HEK293 (cell line): ENCODE measurements around the gene TCF7L2.

Experiments
- CTCF ChIA-PET: fragments of 350-600 bp; formaldehyde crosslinking; extraction: SDS; loops from one replicate; lab custom pipeline; 2021; ENCODE audit warnings: antibody characterized with exemption; lab: Yijun Ruan, JAX
- POLR2A ChIA-PET: fragments of 300-600 bp; formaldehyde crosslinking; extraction: SDS; loops from one replicate; lab custom pipeline; 2020; ENCODE audit warnings: antibody characterized with exemption, inconsistent platforms; lab: Yijun Ruan, JAX
- H3K27ac ChIP-seq: fragments of 200-500 bp; sonication (Bioruptor generic); 2 replicates; pipeline ENCODE4 v1.5.1; 2014; ENCODE audit warnings: low read depth, low read length, control low read depth, inconsistent platforms; ENCODE audit errors: extremely low read depth
- H3K36me3 ChIP-seq, 2 experiments: fragments of 200-500 bp in 1 of 2; sonication (Bioruptor generic) in 1 of 2; 1 replicate in 1 of 2; 2 replicates in 1 of 2; pipeline ENCODE4 v1.5.1; 2014 to 2017; ENCODE audit warnings: inconsistent platforms in 2 of 2, low read length in 2 of 2; ENCODE audit not compliant: control insufficient read depth in 2 of 2, insufficient read depth in 1 of 2
- H3K4me1 ChIP-seq: fragments of 200-500 bp; sonication (Bioruptor generic); 2 replicates; pipeline ENCODE4 v1.5.1; 2014; ENCODE audit warnings: mild to moderate bottlenecking, low read length, inconsistent platforms; ENCODE audit not compliant: control insufficient read depth, insufficient read depth
- H3K4me3 ChIP-seq: 2 replicates; pipeline ENCODE4 v1.5.1; 2011; ENCODE audit warnings: low read depth, mild to moderate bottlenecking, control low read depth, low read length, moderate library complexity
- H3K9me3 ChIP-seq: fragments of 200-500 bp; sonication (Bioruptor generic); 2 replicates; pipeline ENCODE4 v1.5.1; 2014; ENCODE audit warnings: low read depth, low read length, inconsistent platforms; ENCODE audit not compliant: control insufficient read depth, insufficient read depth
- BCL11A ChIP-seq: fragments of 450-650 bp; formaldehyde crosslinking; IDR thresholded peaks from 2 replicates; pipeline ENCODE4 v1.5.1; 2016; ENCODE audit warnings: low read depth, missing biosample characterization, missing genetic modification characterization
- BCL11B ChIP-seq: fragments of 450-650 bp; formaldehyde crosslinking; IDR thresholded peaks from 2 replicates; pipeline ENCODE4 v1.5.1; 2016; ENCODE audit warnings: low read depth, missing biosample characterization, missing genetic modification characterization
- ELK4 ChIP-seq: IDR thresholded peaks from 2 replicates; pipeline ENCODE4 v1.6.1; 2011; ENCODE audit warnings: mild to moderate bottlenecking, low read depth, low read length, borderline replicate concordance
- GLI2 ChIP-seq: fragments of 450-650 bp; formaldehyde crosslinking; IDR thresholded peaks from 2 replicates; pipeline ENCODE4; 2017; ENCODE audit warnings: missing biosample characterization, missing genetic modification characterization, low read depth, borderline replicate concordance
- GLIS2 ChIP-seq: fragments of 450-650 bp; formaldehyde crosslinking; IDR thresholded peaks from 2 replicates; pipeline ENCODE4 v1.5.1; 2016; ENCODE audit warnings: missing biosample characterization, missing genetic modification characterization
- ZBTB26 ChIP-seq: fragments of 450-650 bp; formaldehyde crosslinking; optimal IDR thresholded peaks from 2 replicates; pipeline ENCODE3; 2016; ENCODE audit warnings: missing biosample characterization, mild to moderate bottlenecking, missing genetic modification characterization
- ZBTB44 ChIP-seq: fragments of 450-650 bp; IDR thresholded peaks from 2 replicates; pipeline ENCODE4 v1.5.1; 2018; ENCODE audit warnings: missing biosample characterization, mild to moderate bottlenecking, missing genetic modification characterization
- ZFP37 ChIP-seq: fragments of 450-650 bp; formaldehyde crosslinking; IDR thresholded peaks from 2 replicates; pipeline ENCODE4 v1.5.1; 2016; ENCODE audit warnings: missing biosample characterization, missing genetic modification characterization
- ZFP69B ChIP-seq: fragments of 450-650 bp; formaldehyde crosslinking; IDR thresholded peaks from 2 replicates; pipeline ENCODE4 v1.5.1; 2016; ENCODE audit warnings: missing biosample characterization, missing genetic modification characterization
- ZNF132 ChIP-seq: fragments of 450-650 bp; formaldehyde crosslinking; IDR thresholded peaks from 2 replicates; pipeline ENCODE4 v1.5.1; 2017; ENCODE audit warnings: missing biosample characterization, missing genetic modification characterization, borderline replicate concordance
- ZNF16 ChIP-seq: fragments of 450-650 bp; formaldehyde crosslinking; IDR thresholded peaks from 2 replicates; pipeline ENCODE4 v1.5.1; 2016; ENCODE audit warnings: low read depth, missing biosample characterization, missing genetic modification characterization
- ZNF19 ChIP-seq: fragments of 450-650 bp; formaldehyde crosslinking; IDR thresholded peaks from 2 replicates; pipeline ENCODE4; 2016; ENCODE audit warnings: missing biosample characterization, missing genetic modification characterization, low read depth
- ZNF266 ChIP-seq: fragments of 450-650 bp; formaldehyde crosslinking; IDR thresholded peaks from 2 replicates; pipeline ENCODE4 v1.5.1; 2016; ENCODE audit warnings: missing biosample characterization, missing genetic modification characterization, low read depth
- ZNF302 ChIP-seq: fragments of 450-650 bp; formaldehyde crosslinking; IDR thresholded peaks from 2 replicates; pipeline ENCODE4 v1.5.1; 2016; ENCODE audit warnings: missing biosample characterization, missing genetic modification characterization, low read depth
- ZNF335 ChIP-seq: fragments of 450-650 bp; formaldehyde crosslinking; conservative IDR thresholded peaks from 2 replicates; pipeline ENCODE4 v1.5.1; 2016; ENCODE audit warnings: missing biosample characterization, missing genetic modification characterization
- ZNF416 ChIP-seq: fragments of 450-650 bp; formaldehyde crosslinking; IDR thresholded peaks from 2 replicates; pipeline ENCODE4 v1.5.1; 2016; ENCODE audit warnings: missing biosample characterization, missing genetic modification characterization
- ZNF423 ChIP-seq: fragments of 450-650 bp; formaldehyde crosslinking; IDR thresholded peaks from 2 replicates; pipeline ENCODE4 v1.5.1; 2016; ENCODE audit warnings: missing biosample characterization, missing genetic modification characterization
- ZNF560 ChIP-seq: fragments of 450-650 bp; formaldehyde crosslinking; IDR thresholded peaks from 2 replicates; pipeline ENCODE4 v1.5.1; 2017; ENCODE audit warnings: missing biosample characterization, missing genetic modification characterization, borderline replicate concordance
- ZNF585B ChIP-seq: fragments of 450-650 bp; formaldehyde crosslinking; IDR thresholded peaks from 2 replicates; pipeline ENCODE4 v1.5.1; 2016; ENCODE audit warnings: missing biosample characterization, missing genetic modification characterization
- ZNF600 ChIP-seq: fragments of 450-650 bp; formaldehyde crosslinking; IDR thresholded peaks from 2 replicates; pipeline ENCODE4 v1.5.1; 2016; ENCODE audit warnings: missing biosample characterization, missing genetic modification characterization
- ZNF677 ChIP-seq: fragments of 450-650 bp; IDR thresholded peaks from 2 replicates; pipeline ENCODE4 v1.5.0; 2018; ENCODE audit warnings: missing biosample characterization, mild to moderate bottlenecking, missing genetic modification characterization, moderate library complexity
- ZNF768 ChIP-seq: fragments of 450-650 bp; formaldehyde crosslinking; IDR thresholded peaks from 2 replicates; pipeline ENCODE4 v1.5.1; 2018; ENCODE audit warnings: missing biosample characterization, mild to moderate bottlenecking, missing genetic modification characterization
- TF ChIP-seq, protein P1 (sequence below): fragments of 450-650 bp; formaldehyde crosslinking; IDR thresholded peaks from 2 replicates; pipeline ENCODE4 v1.5.1; 2016; ENCODE audit warnings: missing biosample characterization, missing genetic modification characterization
- TF ChIP-seq, protein P2 (sequence below): fragments of 450-650 bp; formaldehyde crosslinking; IDR thresholded peaks from 2 replicates; pipeline ENCODE4 v1.5.1; 2016; ENCODE audit warnings: missing biosample characterization, missing genetic modification characterization, borderline replicate concordance

The TCF7L2 gene

GRCh38 chr10:112951359-112952281, 1.6 kb downstream of the TCF7L2 start (continued):
- peak; percentile 65 for TF ChIP-seq ZNF600 (tag by site-specific recombination)
- TF ChIP-seq ELK4, result no peak
- peak; percentile 73 for TF ChIP-seq ZFP69B (tag by site-specific recombination)
- no peak for TF ChIP-seq ZNF560 (tag by site-specific recombination)
- TF ChIP-seq ZNF302, result no peak
- TF ChIP-seq ZNF16 (tag by site-specific recombination), result no peak
- TF ChIP-seq ZNF677 (tag by site-specific recombination), result no peak
- TF ChIP-seq ZNF768, result no peak
- TF ChIP-seq ZNF132 (tag by site-specific recombination), result no peak

DNA sequence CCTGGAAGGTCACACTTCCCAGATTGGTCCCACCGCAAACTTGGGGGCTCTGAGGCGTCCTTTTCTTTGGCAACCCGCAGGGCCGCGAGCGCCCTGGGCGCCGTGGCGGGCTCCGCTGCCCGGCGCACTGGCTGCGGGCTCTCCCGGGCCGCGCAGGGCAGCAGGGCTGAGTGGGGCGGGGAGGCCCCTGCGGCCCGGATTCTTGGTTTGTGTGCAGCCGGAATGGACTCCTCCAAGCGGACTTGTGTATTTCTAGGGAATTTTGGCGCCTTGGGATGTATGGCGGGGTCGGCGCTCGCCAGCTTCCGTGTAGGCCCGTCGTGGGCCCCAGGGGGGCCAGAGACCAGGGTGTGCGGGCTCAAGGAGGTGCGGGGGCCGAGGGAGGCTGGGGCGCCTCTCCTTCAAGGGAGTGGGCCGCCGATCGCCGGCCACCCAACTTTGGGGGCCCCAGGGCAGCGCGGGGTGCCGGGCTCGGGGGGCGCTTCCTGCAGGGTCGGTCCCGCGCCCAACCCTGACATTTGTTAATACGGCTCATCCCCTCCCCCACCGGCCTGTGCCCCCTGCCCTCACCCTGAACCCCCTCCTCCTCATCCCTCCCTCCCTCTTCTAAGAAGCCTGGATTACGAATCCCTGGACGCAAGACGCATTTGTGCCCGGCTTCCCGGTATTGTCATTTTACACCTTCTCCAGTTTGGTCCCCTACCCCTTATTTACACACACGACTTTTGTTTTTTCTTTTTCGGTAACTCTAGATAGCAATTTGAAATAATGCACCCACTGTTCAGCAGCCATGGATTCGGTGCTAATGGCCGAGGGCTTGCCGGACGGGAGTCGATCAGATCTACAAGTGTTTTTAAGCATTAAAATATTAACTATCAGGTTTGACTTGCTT, 2.5 kb downstream of the TCF7L2 start:
- CTCF ChIA-PET, result interaction anchor here (0.9 kb wide), 1 partner anchor 25 kb away, joined by 5 read pairs; no protein-coding TSS in a partner anchor
- H3K4me3 ChIP-seq, result peak overlapping the region; percentile 69
- POLR2A ChIA-PET, result interaction anchor here (0.5 kb wide), 1 partner anchor 165 kb away, joined by 5 read pairs; no protein-coding TSS in a partner anchor
- peak overlapping the region; percentile 100 for H3K27ac ChIP-seq
- no peaks in the 10 kb centered on the region for H3K9me3 ChIP-seq
- peaks cover 28% of the 10 kb centered on the region for H3K4me1 ChIP-seq
- no peaks in the 10 kb centered on the region for H3K36me3 ChIP-seq
- TF ChIP-seq ZNF416 (tag by site-specific recombination), result no peak
- no peak for TF ChIP-seq ZNF423 (tag by site-specific recombination)
- TF ChIP-seq ZNF19 (tag by site-specific recombination), result no peak
- TF ChIP-seq ZFP37 (tag by site-specific recombination), result no peak
- TF ChIP-seq, protein P1, sequence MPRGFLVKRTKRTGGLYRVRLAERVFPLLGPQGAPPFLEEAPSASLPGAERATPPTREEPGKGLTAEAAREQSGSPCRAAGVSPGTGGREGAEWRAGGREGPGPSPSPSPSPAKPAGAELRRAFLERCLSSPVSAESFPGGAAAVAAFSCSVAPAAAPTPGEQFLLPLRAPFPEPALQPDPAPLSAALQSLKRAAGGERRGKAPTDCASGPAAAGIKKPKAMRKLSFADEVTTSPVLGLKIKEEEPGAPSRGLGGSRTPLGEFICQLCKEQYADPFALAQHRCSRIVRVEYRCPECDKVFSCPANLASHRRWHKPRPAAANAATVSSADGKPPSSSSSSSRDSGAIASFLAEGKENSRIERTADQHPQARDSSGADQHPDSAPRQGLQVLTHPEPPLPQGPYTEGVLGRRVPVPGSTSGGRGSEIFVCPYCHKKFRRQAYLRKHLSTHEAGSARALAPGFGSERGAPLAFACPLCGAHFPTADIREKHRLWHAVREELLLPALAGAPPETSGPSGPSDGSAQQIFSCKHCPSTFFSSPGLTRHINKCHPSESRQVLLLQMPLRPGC (tag by site-specific recombination), result 0 out of 2 replicates have a peak, but pooled peaks have one; percentile 18
- peak; percentile 49 for TF ChIP-seq ZBTB26 (tag by site-specific recombination)
- no peak for TF ChIP-seq ZNF677 (tag by site-specific recombination)
- peak; percentile 61 for TF ChIP-seq ZNF335 (tag by site-specific recombination)
- TF ChIP-seq GLIS2 (tag by site-specific recombination), result peak; percentile 91
- TF ChIP-seq BCL11A (tag by site-specific recombination), result peak; percentile 12; the same call in 1 of the 2 replicates
- TF ChIP-seq, protein P2, sequence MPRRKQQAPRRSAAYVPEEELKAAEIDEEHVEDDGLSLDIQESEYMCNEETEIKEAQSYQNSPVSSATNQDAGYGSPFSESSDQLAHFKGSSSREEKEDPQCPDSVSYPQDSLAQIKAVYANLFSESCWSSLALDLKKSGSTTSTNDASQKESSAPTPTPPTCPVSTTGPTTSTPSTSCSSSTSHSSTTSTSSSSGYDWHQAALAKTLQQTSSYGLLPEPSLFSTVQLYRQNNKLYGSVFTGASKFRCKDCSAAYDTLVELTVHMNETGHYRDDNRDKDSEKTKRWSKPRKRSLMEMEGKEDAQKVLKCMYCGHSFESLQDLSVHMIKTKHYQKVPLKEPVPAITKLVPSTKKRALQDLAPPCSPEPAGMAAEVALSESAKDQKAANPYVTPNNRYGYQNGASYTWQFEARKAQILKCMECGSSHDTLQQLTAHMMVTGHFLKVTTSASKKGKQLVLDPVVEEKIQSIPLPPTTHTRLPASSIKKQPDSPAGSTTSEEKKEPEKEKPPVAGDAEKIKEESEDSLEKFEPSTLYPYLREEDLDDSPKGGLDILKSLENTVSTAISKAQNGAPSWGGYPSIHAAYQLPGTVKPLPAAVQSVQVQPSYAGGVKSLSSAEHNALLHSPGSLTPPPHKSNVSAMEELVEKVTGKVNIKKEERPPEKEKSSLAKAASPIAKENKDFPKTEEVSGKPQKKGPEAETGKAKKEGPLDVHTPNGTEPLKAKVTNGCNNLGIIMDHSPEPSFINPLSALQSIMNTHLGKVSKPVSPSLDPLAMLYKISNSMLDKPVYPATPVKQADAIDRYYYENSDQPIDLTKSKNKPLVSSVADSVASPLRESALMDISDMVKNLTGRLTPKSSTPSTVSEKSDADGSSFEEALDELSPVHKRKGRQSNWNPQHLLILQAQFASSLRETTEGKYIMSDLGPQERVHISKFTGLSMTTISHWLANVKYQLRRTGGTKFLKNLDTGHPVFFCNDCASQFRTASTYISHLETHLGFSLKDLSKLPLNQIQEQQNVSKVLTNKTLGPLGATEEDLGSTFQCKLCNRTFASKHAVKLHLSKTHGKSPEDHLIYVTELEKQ (tag by site-specific recombination), result no peak
- TF ChIP-seq ZNF132 (tag by site-specific recombination), result no peak
- no peak for TF ChIP-seq BCL11B (tag by site-specific recombination)
- no peak for TF ChIP-seq ZNF560 (tag by site-specific recombination)
- no peak for TF ChIP-seq ZNF266 (tag by site-specific recombination)
- TF ChIP-seq GLI2 (tag by site-specific recombination), result no peak
- TF ChIP-seq ZNF585B (tag by site-specific recombination), result no peak
- TF ChIP-seq ZBTB44, result no peak
